Measurements from ENCODE around the gene NPM1. TPM values are rescaled to one million over a fixed set of nuclear protein-coding genes. Genes with fewer than 3 reads are reported as not detected.
"Not testable (repeated sequence)": the region's sequence is repeated elsewhere in the genome, so short reads cannot be mapped to it uniquely, and the experiment has no call there.

The NPM1 gene
- total RNA-seq, 1 donor from 2014 or later: 1,157 TPM

GRCh38 chr5:171344936-171345608, 42.6 kb upstream of the NPM1 start:
- Mint-ChIP-seq H3K4me1 (ENCODE audit: unreplicated experiment) (peaks cover 2% of the 10 kb centered on the region), H3K9me3 (ENCODE audit: unreplicated experiment) (no peaks in the 10 kb centered on the region), H3K4me3 (ENCODE audit: unreplicated experiment) (no peak overlapping the region), H3K27me3 (ENCODE audit: unreplicated experiment) (peaks cover 14% of the 10 kb centered on the region), H3K36me3 (ENCODE audit: unreplicated experiment) (no peaks in the 10 kb centered on the region), H3K27ac (ENCODE audit: unreplicated experiment) (no peak overlapping the region)
- no peak for DNase-seq (ENCODE audit: extremely low spot score, unreplicated experiment)
- TF ChIP-seq, protein P1, sequence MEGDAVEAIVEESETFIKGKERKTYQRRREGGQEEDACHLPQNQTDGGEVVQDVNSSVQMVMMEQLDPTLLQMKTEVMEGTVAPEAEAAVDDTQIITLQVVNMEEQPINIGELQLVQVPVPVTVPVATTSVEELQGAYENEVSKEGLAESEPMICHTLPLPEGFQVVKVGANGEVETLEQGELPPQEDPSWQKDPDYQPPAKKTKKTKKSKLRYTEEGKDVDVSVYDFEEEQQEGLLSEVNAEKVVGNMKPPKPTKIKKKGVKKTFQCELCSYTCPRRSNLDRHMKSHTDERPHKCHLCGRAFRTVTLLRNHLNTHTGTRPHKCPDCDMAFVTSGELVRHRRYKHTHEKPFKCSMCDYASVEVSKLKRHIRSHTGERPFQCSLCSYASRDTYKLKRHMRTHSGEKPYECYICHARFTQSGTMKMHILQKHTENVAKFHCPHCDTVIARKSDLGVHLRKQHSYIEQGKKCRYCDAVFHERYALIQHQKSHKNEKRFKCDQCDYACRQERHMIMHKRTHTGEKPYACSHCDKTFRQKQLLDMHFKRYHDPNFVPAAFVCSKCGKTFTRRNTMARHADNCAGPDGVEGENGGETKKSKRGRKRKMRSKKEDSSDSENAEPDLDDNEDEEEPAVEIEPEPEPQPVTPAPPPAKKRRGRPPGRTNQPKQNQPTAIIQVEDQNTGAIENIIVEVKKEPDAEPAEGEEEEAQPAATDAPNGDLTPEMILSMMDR (IDR thresholded peaks at IDR 0.05): no peak

- no peak for DNase-seq (ENCODE audit: extremely low spot score, unreplicated experiment)
- no peak overlapping the region for H3K27ac Mint-ChIP-seq (ENCODE audit: unreplicated experiment)
- no peaks in the 10 kb centered on the region for H3K4me1 Mint-ChIP-seq (ENCODE audit: unreplicated experiment)
- no peaks in the 10 kb centered on the region for H3K9me3 Mint-ChIP-seq (ENCODE audit: unreplicated experiment)
- H3K36me3 Mint-ChIP-seq (ENCODE audit: unreplicated experiment): no peaks in the 10 kb centered on the region
- peaks cover 13% of the 10 kb centered on the region for H3K27me3 Mint-ChIP-seq (ENCODE audit: unreplicated experiment)
- TF ChIP-seq, protein P1 (IDR thresholded peaks at IDR 0.05): no peak
- H3K4me3 Mint-ChIP-seq (ENCODE audit: unreplicated experiment): no peak overlapping the region
These were observed 36.0 kb upstream of the NPM1 start for GRCh38 chr5:171351536-171352073.

- Mint-ChIP-seq H3K4me1 (ENCODE audit: unreplicated experiment) (no peaks in the 10 kb centered on the region), H3K4me3 (ENCODE audit: unreplicated experiment) (no peak overlapping the region), H3K27me3 (ENCODE audit: unreplicated experiment) (peaks cover 4% of the 10 kb centered on the region), H3K36me3 (ENCODE audit: unreplicated experiment) (no peaks in the 10 kb centered on the region), H3K9me3 (ENCODE audit: unreplicated experiment) (no peaks in the 10 kb centered on the region), H3K27ac (ENCODE audit: unreplicated experiment) (no peak overlapping the region)
- TF ChIP-seq, protein P1 (IDR thresholded peaks at IDR 0.05): no peak
- DNase-seq (ENCODE audit: extremely low spot score, unreplicated experiment): no peak
These were observed 32.3 kb upstream of the NPM1 start for GRCh38 chr5:171355302-171355724.

GRCh38 chr5:171357843-171358242, 29.8 kb upstream of the NPM1 start:
- Mint-ChIP-seq H3K4me3 (ENCODE audit: unreplicated experiment) (no peak overlapping the region), H3K36me3 (ENCODE audit: unreplicated experiment) (no peaks in the 10 kb centered on the region), H3K4me1 (ENCODE audit: unreplicated experiment) (no peaks in the 10 kb centered on the region), H3K27me3 (ENCODE audit: unreplicated experiment) (no peaks in the 10 kb centered on the region), H3K27ac (ENCODE audit: unreplicated experiment) (no peak overlapping the region), H3K9me3 (ENCODE audit: unreplicated experiment) (no peaks in the 10 kb centered on the region)
- no peak for DNase-seq (ENCODE audit: extremely low spot score, unreplicated experiment)
- TF ChIP-seq, protein P1 (IDR thresholded peaks at IDR 0.05): no peak

- H3K27ac Mint-ChIP-seq (ENCODE audit: unreplicated experiment); H3K4me3 Mint-ChIP-seq (ENCODE audit: unreplicated experiment); H3K36me3 Mint-ChIP-seq (ENCODE audit: unreplicated experiment); H3K4me1 Mint-ChIP-seq (ENCODE audit: unreplicated experiment); DNase-seq (ENCODE audit: extremely low spot score, unreplicated experiment); H3K9me3 Mint-ChIP-seq (ENCODE audit: unreplicated experiment): not testable (repeated sequence)
- peaks cover 18% of the 10 kb centered on the region for H3K27me3 Mint-ChIP-seq (ENCODE audit: unreplicated experiment)
These were observed 26.5 kb upstream of the NPM1 start for GRCh38 chr5:171361151-171361550.

DNA sequence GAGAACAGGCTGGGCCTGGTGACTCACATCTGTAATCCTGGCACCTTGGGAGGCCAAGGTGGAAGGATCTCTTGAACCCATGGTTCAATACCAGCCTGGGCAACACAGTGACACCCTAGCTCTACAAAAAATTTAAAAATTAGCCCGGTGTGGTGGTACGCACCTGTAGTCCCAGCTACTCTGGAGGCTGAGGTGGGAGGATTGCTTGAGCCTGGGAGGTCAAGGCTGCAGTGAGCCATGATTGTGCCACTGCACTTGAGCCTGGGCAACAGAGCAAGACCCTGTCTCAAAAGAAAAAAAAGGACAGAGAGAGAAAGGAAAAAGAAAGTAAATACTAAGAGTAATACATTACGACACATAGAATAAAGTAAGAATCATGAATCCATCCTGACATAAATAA, 24.4 kb upstream of the NPM1 start:
- H3K27me3 Mint-ChIP-seq (ENCODE audit: unreplicated experiment): peaks cover 18% of the 10 kb centered on the region
- not testable (repeated sequence) for H3K4me3 Mint-ChIP-seq (ENCODE audit: unreplicated experiment); H3K36me3 Mint-ChIP-seq (ENCODE audit: unreplicated experiment); H3K9me3 Mint-ChIP-seq (ENCODE audit: unreplicated experiment); H3K27ac Mint-ChIP-seq (ENCODE audit: unreplicated experiment); DNase-seq (ENCODE audit: extremely low spot score, unreplicated experiment); H3K4me1 Mint-ChIP-seq (ENCODE audit: unreplicated experiment)
